Endometrial microvascular endothelial cells (primary cell): ENCODE data around the gene TMC3. TPM values are rescaled to one million over a fixed set of nuclear protein-coding genes. Genes with fewer than 3 reads are reported as not detected.

Experiments
- in situ Hi-C: cut with HindIII; loops from 2 replicates; pipeline ENCODE4 v1.10.0; 2017; ENCODE audit warnings: low sequenced_read_pairs, low pct_unique_long_range_greater_than_20kb; ENCODE audit errors: inconsistent ontology term
- total RNA-seq: library from RNA; depleted of rRNA; stranded (reverse); fragments of >200 nt; gene quantifications from one replicate; pipeline ENCODE4 v1.2.3, GENCODE V29; 2015; ENCODE audit errors: inconsistent ontology term

Gene TMC3
- total RNA-seq, 1 donor from 2014 or later = not detected

DNA sequence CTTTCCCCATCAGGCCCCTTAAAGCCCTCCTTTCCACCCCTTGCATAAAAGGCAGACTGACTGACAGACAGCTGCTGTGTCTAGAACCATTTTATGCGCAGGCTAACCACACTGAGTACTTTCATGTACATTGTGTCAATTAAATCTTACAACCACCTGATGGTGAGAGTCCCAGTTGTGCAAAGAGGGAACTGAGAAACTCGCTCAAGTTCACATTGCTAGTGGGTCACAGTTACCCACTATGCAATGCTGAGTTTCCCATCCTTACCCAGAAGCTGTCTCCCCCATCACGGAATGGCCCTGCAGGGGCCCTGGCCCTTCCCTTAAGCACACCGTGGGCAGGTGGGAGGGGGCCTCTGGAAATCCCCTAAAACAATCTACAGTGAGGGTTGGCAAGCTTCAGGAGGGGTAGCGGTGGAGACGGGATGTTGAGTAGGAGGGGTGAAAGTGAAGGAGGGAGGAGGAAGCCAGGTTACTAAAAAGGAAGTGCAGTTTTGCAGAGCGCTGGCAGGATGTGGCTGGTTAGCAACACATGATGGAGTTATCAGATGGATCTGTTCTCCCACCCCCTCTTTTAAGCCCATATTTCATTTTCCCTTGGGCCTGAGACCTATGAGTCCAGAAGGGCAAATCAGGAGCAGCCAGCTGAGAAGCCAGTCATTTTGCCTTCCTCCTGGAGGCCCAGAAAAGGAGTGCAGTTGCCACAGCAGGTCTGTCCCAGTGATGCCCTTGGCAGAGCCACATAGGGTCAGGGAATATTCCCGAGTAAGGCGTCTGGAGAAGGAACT, 80.1 kb downstream of the TMC3 start:
- in situ Hi-C loops = loop anchor here (10.0 kb wide), 1 partner anchor 119 kb away; no protein-coding TSS in a partner anchor

DNA sequence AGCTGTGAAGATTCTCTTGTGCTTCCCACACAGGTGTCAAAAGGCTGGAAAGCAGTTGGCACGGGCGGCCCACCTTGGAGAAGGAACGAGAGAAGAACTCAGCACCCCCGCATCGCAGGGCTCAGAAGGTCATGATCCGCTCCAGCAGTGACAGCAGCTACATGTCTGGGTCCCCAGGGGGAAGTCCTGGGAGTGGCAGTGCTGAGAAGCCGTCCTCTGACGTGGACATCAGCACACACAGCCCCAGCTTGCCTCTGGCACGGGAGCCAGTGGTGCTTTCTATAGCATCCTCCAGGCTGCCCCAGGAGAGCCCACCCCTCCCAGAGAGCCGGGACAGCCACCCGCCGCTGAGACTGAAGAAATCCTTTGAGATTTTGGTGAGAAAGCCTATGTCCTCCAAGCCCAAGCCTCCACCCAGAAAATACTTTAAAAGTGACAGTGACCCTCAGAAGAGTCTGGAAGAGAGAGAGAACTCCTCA, 81.5 kb downstream of the TMC3 start:
- in situ Hi-C loops = loop anchor here (10.0 kb wide), 1 partner anchor 118 kb away; no protein-coding TSS in a partner anchor

DNA sequence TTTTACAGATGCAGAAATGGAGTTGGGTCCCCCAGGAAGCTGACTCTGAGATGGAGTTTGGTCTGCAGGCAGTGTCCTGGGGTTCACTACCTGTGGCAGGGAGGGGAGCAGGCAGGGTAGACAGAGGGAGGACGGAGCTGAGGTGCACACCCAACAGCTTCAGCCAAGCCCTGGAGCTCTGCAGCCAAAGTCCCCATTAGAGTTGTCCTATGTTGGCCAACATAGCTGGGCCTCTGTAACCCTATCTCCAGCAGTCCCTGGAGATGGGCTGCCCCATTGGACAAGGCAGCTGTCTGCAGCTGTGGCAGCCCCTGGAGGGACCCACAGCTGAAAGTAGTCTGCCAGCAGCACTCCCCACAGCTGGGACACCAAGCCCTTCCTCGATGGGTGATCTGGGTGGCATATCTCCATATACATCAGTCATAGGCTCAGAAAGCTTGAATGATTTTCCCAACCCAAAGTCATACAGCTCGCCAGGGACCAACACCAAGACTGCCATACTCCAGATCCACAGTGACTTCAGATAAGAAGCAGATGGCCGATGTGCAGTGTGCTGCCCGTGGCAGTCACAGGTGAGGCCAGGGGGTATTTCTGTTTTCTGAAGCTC, 82.0 kb downstream of the TMC3 start:
- in situ Hi-C loops = loop anchor here (10.0 kb wide), 1 partner anchor 117 kb away; no protein-coding TSS in a partner anchor

- in situ Hi-C loops = loop anchor here (10.0 kb wide), 1 partner anchor 115 kb away; no protein-coding TSS in a partner anchor
Measured at GRCh38 chr15:81289910-81290309, 84.1 kb downstream of the TMC3 start.

GRCh38 chr15:81288616-81289015, 85.4 kb downstream of the TMC3 start:
- in situ Hi-C loops = no loop called here

GRCh38 chr15:81288040-81288439, 86.0 kb downstream of the TMC3 start:
- in situ Hi-C loops = no loop called here

DNA sequence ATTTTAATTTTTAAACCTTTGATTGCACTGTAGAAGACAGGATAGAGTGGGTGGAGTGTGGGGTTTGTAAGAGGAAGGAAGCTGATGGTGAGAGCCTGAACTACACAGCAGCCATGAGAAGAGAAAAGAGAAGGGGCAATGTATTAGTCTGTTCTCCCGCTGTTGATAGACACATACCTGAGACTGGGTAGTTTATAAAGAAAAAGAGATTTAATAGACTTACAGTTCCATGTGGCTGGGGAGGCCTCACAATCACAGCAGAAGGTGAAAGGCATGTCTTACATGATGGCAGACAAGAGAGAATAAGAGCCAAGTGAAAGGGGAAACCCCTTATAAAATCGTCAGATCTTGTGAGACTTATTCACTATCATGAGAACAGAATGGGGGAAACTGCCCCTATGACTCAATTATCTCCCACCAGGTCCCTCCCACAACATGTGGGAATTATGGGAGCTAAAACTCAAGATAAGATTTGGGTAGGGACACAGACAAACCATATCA, 87.3 kb downstream of the TMC3 start:
- in situ Hi-C loops = no loop called here

DNA sequence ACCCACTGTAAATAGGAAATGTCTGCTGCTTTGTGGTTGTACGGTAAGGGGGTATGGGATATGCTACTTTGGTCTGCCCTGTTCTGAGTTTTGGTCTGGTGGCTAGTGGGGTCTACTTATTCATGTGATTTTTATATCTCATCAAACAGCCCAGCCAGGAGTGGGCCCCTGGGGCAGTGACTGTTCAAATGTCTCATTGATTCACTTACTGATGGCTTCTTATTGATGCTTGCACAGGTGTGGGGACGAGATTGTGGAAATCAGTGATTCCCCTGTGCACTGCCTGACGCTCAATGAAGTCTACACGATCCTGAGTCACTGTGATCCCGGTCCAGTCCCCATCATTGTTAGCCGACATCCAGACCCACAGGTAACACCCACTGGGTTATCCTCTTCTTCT, 88.6 kb downstream of the TMC3 start:
- in situ Hi-C loops = no loop called here

- in situ Hi-C loops = no loop called here
Measured at GRCh38 chr15:81284256-81285031, 89.6 kb downstream of the TMC3 start.

- in situ Hi-C loops = no loop called here
Measured at GRCh38 chr15:81282911-81283310, 91.1 kb downstream of the TMC3 start.

DNA sequence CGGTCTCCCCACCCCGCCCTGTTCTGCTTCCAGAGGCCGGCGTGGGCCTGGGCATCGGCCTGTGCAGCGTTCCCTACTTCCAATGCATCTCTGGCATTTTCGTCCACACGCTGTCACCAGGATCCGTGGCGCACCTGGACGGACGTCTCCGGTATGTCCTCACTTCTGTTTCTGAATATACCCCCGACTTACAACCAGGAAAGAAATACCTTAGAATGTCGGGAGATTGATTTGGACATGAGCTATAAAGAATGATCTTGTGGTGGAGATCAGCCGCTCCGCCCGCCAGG, 91.5 kb downstream of the TMC3 start:
- in situ Hi-C loops = no loop called here

- in situ Hi-C loops = no loop called here
Measured at GRCh38 chr15:81281766-81282605, 92.0 kb downstream of the TMC3 start.

- in situ Hi-C loops = no loop called here
Measured at GRCh38 chr15:81281456-81281735, 92.6 kb downstream of the TMC3 start.

Other genes with a start within 250 kb of the TMC3 start
- 1.2 TPM for gene CFAP161, start 239.9 kb downstream of the TMC3 start, total RNA-seq
- not detected for gene IL16, start 177.3 kb downstream of the TMC3 start, total RNA-seq
- 4.2 TPM for gene STARD5, start 50.1 kb downstream of the TMC3 start, total RNA-seq